Fibroblast of lung (primary cell): ENCODE data around the gene GRIK4.

Source experiments
- EZH2 ChIP-seq: IDR thresholded peaks from 2 replicates; pipeline ENCODE4 v1.5.1; 2012; ENCODE audit warnings: low read length, control low read depth, mild to moderate bottlenecking; ENCODE audit errors: missing control alignments
- TF ChIP-seq, protein P1 (sequence below), 2 donors: IDR thresholded peaks in 1 of 2; conservative IDR thresholded peaks in 1 of 2; 1 replicate in 1 of 2; 2 replicates in 1 of 2; pipeline ENCODE4 v1.5.1; 2011 to 2012; ENCODE audit warnings: low read length in 2 of 2, control low read depth in 1 of 2, inconsistent platforms in 1 of 2, low read depth in 1 of 2, mild to moderate bottlenecking in 1 of 2

DNA sequence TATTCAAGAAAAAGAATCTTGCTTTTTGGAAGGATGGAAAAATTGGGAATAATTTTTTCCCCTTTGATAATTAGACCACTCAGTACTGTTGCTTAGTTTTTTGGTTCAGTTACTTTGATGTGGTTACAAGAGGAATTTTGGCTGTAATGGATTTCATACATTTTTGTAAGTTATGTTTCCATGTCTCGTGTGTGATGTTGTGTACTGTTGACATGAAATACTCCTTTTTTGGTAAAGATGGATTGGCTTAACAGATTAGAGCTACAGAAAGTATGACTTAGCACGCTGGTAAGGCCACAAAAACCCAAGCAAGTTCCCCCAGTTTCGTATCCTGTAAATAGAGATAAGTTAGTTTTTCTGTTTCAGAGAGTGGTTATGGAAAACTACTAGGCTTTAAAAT, 524.2 kb downstream of the GRIK4 start:
- TF ChIP-seq EZH2 = no peak
- TF ChIP-seq, protein P1, sequence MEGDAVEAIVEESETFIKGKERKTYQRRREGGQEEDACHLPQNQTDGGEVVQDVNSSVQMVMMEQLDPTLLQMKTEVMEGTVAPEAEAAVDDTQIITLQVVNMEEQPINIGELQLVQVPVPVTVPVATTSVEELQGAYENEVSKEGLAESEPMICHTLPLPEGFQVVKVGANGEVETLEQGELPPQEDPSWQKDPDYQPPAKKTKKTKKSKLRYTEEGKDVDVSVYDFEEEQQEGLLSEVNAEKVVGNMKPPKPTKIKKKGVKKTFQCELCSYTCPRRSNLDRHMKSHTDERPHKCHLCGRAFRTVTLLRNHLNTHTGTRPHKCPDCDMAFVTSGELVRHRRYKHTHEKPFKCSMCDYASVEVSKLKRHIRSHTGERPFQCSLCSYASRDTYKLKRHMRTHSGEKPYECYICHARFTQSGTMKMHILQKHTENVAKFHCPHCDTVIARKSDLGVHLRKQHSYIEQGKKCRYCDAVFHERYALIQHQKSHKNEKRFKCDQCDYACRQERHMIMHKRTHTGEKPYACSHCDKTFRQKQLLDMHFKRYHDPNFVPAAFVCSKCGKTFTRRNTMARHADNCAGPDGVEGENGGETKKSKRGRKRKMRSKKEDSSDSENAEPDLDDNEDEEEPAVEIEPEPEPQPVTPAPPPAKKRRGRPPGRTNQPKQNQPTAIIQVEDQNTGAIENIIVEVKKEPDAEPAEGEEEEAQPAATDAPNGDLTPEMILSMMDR (conservative IDR thresholded peaks at IDR 0.05 in 1 of 2, IDR thresholded peaks at IDR 0.05 in 1 of 2; ENCODE audit: low read depth in 1 of 2, low read length in 2 of 2) = no peak
